Stimulated activated CD8-positive, alpha-beta memory T cell treated with anti-CD3 and anti-CD28 coated beads, Interleukin-12 subunit alpha, Interleukin-12 subunit beta, amount 100 ng/mL, for 24 hours (primary cell): ENCODE measurements around the gene ANXA9.
A peak's percentile ranks its signal among the peaks of the same experiment; 100 is the strongest.

Experiments
- DNase-seq: peaks from one replicate; pipeline ENCODE4 v3.0.0-alpha.2; 2020; ENCODE audit errors: extremely low read depth

The ANXA9 gene

GRCh38 chr1:151003180-151003579 is 21.1 kb downstream of the ANXA9 start:
- no peak for DNase-seq

- no peak for DNase-seq
Observed at GRCh38 chr1:151005729-151006319, 23.7 kb downstream of the ANXA9 start.

GRCh38 chr1:151006327-151007052 is 24.4 kb downstream of the ANXA9 start, which contains the start of gene MINDY1:
MINDY1 (minus strand) TSS chr1:151006902; CDS start chr1:151002617, 4,285 bp downstream.
- no peak for DNase-seq

GRCh38 chr1:151007853-151008243 is 25.8 kb downstream of the ANXA9 start:
- no peak for DNase-seq

DNA sequence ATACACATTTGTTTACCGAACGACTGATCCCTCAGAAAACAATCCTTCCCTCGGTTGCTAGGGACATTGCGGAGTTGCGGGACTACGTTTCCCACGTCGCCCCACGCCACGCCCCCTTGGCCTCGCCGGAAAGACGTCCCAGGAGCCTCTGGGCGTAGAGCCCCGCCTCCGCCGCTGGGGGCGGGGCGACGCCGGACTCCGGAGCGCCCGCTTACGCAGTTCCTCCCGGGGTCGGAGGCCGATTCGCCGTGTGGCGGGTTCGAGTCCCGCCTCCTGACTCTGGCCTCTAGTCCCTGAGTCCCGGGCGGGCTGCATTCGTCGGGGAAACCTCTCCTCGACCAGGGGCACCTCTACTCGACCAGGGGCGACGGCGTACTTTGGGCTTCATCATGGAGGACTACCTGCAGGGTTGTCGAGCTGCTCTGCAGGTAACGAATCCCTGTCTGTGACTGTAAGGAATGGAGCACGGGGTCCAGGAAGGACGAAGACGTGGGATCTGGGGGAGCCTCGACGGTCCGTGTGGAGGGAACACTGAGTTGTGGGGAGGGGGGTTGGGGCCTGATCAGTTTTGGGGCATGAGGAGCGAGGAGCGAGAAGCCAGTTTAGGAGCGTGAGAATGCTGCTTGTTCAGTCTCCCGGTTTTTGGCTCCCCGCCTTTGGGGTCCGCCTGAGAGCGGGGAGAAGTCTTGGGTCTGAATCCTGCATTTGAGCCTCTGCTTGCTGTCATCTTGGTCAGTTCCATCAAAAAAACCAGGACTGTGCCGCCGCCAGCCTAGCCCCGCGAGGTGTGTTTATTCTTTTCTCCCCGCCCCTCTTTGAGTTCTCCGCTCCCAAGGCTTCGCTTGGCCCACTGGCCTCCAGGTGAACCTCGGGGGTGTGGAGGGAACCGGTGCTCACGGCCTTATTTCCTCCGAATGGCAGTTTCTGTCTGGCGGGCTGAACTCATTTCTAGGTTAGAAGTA is 26.4 kb downstream of the ANXA9 start, which contains the start of gene PRUNE1:
Gene PRUNE1 (plus strand): TSS at position 206 of the 962 bp plus-strand sequence. CDS start 184 bp downstream, at position 390.
- peak; percentile 96 for DNase-seq

DNA sequence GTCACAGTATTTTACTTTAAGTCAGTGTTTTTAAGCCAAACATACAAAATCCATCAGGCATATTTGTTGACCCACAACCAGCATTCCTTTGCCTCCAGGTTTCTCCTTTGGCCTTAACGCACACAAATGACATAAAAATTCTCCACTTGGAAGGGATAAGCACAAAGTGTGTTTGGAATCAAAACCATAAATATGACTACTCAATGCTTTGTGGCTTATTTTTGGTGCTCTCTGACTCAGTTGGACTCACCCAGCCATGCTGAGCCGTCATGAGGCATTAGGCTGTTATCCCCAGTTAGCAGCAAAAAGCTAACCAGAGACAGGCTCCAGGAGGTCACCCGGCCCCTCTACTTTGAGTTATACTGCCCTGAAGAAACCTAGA is 27.1 kb downstream of the ANXA9 start:
- no peak for DNase-seq

- DNase-seq = no peak
Observed at GRCh38 chr1:151009674-151010345, 27.7 kb downstream of the ANXA9 start.

- DNase-seq = no peak
Observed at GRCh38 chr1:151010346-151010726, 28.2 kb downstream of the ANXA9 start.

DNA sequence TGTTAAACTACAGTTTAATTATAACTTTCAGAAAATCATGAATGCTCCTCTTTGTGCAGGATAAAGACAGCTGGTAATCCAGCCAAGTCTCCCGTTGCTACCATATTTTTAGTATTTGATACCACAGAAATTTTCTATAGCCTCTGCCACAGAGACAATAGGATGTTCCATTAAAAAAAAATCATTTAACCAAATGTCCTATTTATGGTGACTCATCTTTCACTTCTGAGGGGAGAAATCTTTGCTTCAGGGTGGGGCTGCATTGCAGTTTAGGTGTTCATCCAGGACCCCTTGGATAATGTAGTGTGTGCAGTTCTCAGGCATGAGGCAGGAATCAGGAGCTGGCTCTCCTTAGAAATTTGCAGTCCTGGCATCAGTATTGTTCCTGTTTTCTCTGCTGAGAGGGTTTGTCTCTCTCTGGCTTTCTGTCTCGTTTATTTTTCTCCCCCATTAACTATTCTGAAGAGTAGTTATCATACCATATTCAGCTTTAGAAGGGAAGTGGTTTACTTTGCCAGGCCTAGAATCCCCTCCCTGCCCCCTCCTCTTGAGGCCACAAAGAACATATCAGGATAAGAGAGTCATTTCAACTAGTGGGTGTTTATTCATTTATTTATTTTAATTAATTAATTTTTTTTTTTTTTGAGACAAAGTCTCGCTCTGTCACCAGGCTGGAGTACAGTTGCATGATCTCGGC is 29.2 kb downstream of the ANXA9 start:
- no peak for DNase-seq

DNA sequence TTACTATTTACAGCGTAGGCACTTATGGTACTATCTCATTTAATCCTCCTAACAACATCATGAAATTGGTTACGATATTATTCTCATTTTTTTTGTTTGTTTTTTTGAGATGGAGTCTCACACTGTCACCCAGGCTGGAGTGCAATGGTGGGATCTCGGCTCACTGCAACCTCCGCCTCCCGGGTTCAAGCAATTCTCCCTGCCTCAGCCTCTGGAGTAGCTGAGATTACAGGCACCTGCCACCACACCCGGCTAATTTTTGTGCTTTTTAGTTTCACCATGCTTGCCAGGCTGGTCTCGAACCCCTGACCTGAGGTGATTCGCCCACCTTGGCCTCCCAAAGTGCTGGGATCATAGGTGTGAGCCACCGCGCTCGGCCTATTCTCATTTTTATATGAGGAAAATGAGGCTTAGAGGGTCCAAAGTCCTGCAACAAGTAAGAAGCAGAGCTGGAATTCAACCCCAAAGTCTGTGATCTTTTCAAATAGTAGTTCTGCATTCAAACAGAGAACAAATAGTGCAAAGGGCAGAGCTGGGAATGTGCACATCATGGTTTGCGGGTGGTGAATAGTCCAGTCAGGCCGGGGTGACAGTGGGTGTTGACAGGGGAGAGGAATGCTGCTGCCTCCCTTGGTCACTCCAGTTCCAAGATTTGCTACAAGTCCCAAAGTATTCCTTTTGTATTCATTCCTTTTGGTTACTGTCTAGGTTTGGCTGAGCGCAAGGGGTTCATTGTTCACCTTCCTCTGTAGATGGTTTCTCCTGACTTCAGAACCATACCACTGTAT is 30.8 kb downstream of the ANXA9 start:
- no peak for DNase-seq

- DNase-seq = no peak
Observed at GRCh38 chr1:151013518-151013917, 31.4 kb downstream of the ANXA9 start.

DNA sequence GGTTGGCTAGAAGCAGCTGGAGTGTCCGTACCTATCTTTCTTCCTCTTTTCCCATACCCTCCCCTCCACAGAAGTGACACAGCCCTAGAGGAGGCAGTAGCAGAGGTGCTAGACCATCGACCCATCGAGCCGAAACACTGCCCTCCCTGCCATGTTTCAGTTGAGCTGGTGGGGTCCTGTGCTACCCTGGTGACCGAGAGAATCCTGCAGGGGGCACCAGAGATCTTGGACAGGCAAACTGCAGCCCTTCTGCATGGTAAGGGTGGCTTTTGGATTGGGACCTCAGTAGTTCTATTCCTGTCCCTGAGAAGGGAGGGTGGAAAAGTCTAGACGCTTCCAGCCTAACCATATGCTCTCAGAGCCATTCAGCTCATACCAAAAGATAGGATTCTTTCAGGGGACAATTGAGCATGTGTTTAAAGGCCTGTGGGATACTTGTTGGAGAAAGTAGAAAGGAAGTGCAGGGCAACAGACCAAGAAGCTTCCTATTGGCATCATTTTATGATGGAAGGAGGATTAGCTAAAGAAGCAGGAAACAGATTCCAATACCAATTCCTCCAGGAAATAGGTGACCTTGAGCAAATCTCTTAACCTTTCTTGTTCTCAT is 42.6 kb downstream of the ANXA9 start:
- peak; percentile 58 for DNase-seq

DNA sequence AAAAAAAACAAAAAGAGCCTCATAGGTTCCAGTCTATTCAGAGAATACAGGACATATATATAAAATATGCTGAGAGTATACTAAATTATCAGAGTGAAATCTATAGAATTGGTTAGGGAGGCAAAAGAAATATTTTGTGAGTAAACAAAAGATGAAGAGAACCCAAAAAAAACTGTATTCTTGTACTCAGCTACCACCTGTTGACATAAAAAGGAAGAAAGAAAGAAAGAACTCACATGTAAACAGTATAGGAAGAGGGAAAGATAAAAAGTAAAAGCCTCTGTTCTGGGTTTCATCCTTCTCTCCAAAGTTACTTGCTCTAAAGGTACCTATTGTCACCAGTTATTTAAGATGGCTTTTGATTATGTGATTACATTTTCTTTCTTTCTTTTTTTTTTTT is 44.4 kb downstream of the ANXA9 start:
- DNase-seq = no peak

- DNase-seq = no peak
Observed at GRCh38 chr1:151032164-151032563, 50.1 kb downstream of the ANXA9 start.

- DNase-seq = no peak
Observed at GRCh38 chr1:151035167-151035566, 53.1 kb downstream of the ANXA9 start.

GRCh38 chr1:151036356-151036755 is 54.3 kb downstream of the ANXA9 start, which contains the start of gene BNIPL:
BNIPL (plus strand) TSS chr1:151036586; CDS start chr1:151036726, 140 bp downstream.
- no peak for DNase-seq

DNA sequence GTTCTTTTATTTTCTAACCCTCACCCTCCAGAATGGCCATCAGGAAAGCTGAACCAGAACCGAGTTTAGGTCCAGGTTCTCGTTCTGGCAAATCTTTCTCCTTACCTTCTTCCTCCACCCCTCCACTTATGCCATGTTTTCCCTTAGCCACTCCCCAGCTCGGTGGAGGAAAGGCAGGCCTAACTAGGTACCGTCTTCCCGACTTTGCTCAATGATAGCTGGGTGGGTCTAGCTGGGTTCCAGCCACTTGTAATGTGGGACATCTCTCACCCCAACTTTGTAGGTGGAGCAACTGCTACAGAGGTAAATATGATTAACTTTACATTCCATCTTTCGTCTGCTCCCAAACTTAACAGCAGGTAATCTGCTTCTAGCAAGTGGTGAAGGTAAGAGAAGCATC is 54.9 kb downstream of the ANXA9 start:
- no peak for DNase-seq

DNA sequence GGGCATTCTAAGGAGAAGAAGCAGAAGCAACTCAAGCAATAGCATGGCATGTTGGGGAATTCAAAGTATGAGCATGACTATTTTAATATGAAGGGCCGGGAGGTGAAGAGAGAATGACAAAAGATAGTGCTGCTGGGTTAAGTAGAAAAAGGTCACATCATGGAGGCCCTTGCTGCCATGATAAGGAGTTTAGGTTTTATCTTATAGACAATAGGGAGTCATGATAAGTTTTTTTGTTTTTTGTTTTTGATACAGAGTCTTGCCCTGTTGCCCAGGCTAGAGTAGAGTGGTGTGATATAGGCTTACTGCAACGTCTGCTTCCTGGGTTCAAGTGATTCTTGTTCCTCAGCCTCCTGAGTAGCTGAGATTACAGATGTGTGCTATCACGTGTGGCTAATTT is 57.4 kb downstream of the ANXA9 start:
- DNase-seq = no peak

DNA sequence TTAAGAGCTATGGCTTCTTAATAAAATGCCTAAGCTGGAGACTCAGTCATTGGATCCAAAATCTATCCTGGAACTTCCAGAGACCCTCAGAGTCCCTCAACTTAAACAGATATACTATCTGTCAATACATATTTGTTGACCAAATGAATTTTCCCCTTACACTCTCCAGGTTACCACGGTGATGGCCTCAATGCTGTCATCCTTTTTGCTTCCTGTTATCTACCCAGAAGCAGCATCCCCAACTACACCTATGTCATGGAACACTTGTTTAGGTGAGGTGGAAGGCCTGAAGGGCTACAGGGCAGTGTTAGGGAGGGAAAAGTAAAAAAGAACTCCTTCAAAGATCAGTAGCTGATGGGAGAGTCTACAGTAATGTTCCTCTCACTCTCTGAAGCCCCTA is 61.1 kb downstream of the ANXA9 start:
- DNase-seq = no peak
